K562 (cell line): Measurements from ENCODE around the gene KCTD19. TPM values are rescaled to one million over a fixed set of nuclear protein-coding genes. Genes with fewer than 3 reads are reported as not detected.
A peak's percentile ranks its signal among the peaks of the same experiment; 100 is the strongest.

Experiments used
- AFF4 ChIP-seq: sonication (generic); formaldehyde crosslinking; IDR thresholded peaks from 2 replicates; pipeline ENCODE4 v1.8.0; 2023; ENCODE audit warnings: mild to moderate bottlenecking, missing genetic modification reagents
- CC2D1A ChIP-seq: fragments of 450-650 bp; IDR thresholded peaks from 2 replicates; pipeline ENCODE4 v1.6.1; 2017; ENCODE audit warnings: mild to moderate bottlenecking
- CUX1 ChIP-seq: fragments of 200-800 bp; sonication (Bioruptor generic); IDR thresholded peaks from 2 replicates; pipeline ENCODE4 v1.6.1; 2016; ENCODE audit warnings: missing genetic modification characterization, missing compliant biosample characterization
- FOXO4 ChIP-seq: fragments of 450-650 bp; formaldehyde crosslinking; IDR thresholded peaks from 2 replicates; pipeline ENCODE4 v1.4.0; 2020; ENCODE audit warnings: mild to moderate bottlenecking, moderate library complexity
- HDAC1 ChIP-seq, 2 experiments: fragments of 450-650 bp; IDR thresholded peaks; 2 replicates each; pipeline ENCODE4 v1.6.1; 2016 to 2017; ENCODE audit warnings: inconsistent platforms in 1 of 2, mild to moderate bottlenecking in 1 of 2, moderate library complexity in 1 of 2
- KAT2B ChIP-seq: IDR thresholded peaks from one replicate; pipeline ENCODE4 v1.6.1; 2012; ENCODE audit warnings: low read depth, mild to moderate bottlenecking, control low read depth, inconsistent platforms, low read length, moderate library complexity
- LCOR ChIP-seq: sonication (generic); formaldehyde crosslinking; IDR thresholded peaks from 2 replicates; pipeline ENCODE4 v1.8.0; 2022; ENCODE audit warnings: mild to moderate bottlenecking, missing genetic modification reagents
- NFE2 ChIP-seq: IDR thresholded peaks from 2 replicates; pipeline ENCODE4 v1.6.1; 2014; ENCODE audit warnings: antibody characterized with exemption, low read depth
- PTRF ChIP-seq: fragments of 450-650 bp; IDR thresholded peaks from 2 replicates; pipeline ENCODE4 v1.6.1; 2016; ENCODE audit warnings: mild to moderate bottlenecking, missing genetic modification characterization, missing compliant biosample characterization
- SRSF1 ChIP-seq: fragments of 200-400 bp; formaldehyde crosslinking; IDR thresholded peaks from 2 replicates; pipeline ENCODE4 v1.6.1; 2017; ENCODE audit warnings: mild to moderate bottlenecking, low read depth, low read length, moderate library complexity
- TAF15 ChIP-seq: fragments of 200-400 bp; formaldehyde crosslinking; IDR thresholded peaks from 2 replicates; pipeline ENCODE4 v1.6.1; 2017; ENCODE audit warnings: mild to moderate bottlenecking, low read depth, low read length, moderate library complexity
- ZNF24 ChIP-seq: fragments of 450-650 bp; IDR thresholded peaks from 2 replicates; pipeline ENCODE4 v1.6.1; 2016
- ZNF586 ChIP-seq: fragments of 450-650 bp; formaldehyde crosslinking; conservative IDR thresholded peaks from 2 replicates; pipeline ENCODE4 v1.4.0; 2020; ENCODE audit warnings: mild to moderate bottlenecking, moderate library complexity
- polyA plus RNA-seq, 8 experiments: library from polyadenylated mRNA; depleted of rRNA in 4 of 8; stranded (reverse) in 5 of 8; unstranded in 3 of 8; fragments of >200 nt; fragmentation: Nextera tagmentation in 2 of 8; fragmentation: Illumina TruSeq in 1 of 8; extraction: Ambion mirVana in 2 of 8; extraction: Trizol in 1 of 8; gene quantifications; 2 replicates each; pipeline versions ENCODE4 v1.2.1 to v1.2.3, GENCODE V29; 2011 to 2014; ENCODE audit warnings: inconsistent platforms in 1 of 8, missing spikeins in 1 of 8
- total RNA-seq, 7 experiments: library from RNA; depleted of rRNA in 6 of 7; stranded (reverse); fragments of >200 nt in 6 of 7; fragmentation: Illumina TruSeq in 2 of 7; extraction: Trizol in 2 of 7; gene quantifications; 2 replicates each; pipeline versions ENCODE4 v1.2.1 to v1.2.3, GENCODE V29; 2011 to 2021; ENCODE audit warnings: low replicate concordance in 1 of 7
- TF ChIP-seq, protein P1 (sequence below): sonication (generic); formaldehyde crosslinking; IDR thresholded peaks from 2 replicates; pipeline ENCODE4 v1.9.0; 2022; ENCODE audit warnings: mild to moderate bottlenecking, missing genetic modification reagents
- TF ChIP-seq, protein P2 (sequence below): fragments of 450-650 bp; IDR thresholded peaks from 2 replicates; pipeline ENCODE4 v1.6.1; 2017; ENCODE audit warnings: antibody characterized with exemption

Gene KCTD19
- total and polyA plus RNA-seq, 9 of the 15 experiments (the other 6 are each of a cell fraction or from before 2014, with no cell fraction given) = 0.03 to 0.91 (median 0.22) TPM; not detected in 2

DNA sequence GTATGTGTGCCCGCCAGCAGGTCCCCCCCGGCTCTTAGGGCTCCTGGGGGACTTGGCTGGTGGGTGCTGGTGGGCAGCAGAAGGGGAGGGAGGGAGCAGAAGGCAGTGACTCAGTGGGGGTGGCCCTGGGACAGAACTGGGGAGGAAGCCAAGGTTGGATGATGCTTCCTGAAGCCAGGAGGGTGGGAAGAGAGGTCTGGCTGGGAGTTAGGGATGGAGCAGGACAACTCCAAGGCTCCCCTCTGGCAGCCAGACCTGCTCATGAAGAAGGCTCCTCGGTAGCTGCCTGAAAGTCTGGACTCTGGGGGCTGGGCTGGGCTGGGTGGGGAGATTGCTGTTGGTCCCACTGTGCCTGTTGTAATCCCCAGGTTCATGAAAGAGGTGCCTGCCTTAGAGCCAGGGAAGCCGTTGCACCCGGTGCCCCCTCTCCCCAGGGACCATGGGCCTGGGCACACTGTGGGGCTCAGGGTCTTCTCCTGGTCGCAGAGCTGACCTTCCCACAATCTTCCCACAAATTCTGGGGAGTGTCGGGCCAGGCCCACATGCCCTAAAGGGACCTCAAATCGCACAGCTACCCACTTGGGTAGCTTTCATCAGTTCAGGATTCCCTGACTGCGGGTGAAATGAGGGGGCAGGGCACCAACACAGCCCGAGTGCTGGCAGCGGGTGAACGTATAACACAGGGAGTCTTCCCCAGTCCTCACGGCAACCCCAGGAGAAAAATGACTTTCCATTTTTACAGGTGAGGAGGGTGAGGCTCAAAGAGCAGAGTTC lies 48.4 kb downstream of the KCTD19 start (continued):
- TF ChIP-seq CUX1 = no peak
- peak; percentile 62 for TF ChIP-seq CC2D1A
- TF ChIP-seq, protein P1, sequence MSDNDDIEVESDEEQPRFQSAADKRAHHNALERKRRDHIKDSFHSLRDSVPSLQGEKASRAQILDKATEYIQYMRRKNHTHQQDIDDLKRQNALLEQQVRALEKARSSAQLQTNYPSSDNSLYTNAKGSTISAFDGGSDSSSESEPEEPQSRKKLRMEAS = no peak
- no peak for TF ChIP-seq LCOR (CRISPR knock-in tag)
- no peak for TF ChIP-seq AFF4 (CRISPR knock-in tag)
- TF ChIP-seq NFE2 = peak; percentile 43; the same call in 1 of the 2 replicates
- no peak for TF ChIP-seq PTRF (tag)
- TF ChIP-seq TAF15 = no peak
- no peak for TF ChIP-seq ZNF586
- no peak for TF ChIP-seq HDAC1 (IDR thresholded peaks at IDR 0.05)
- TF ChIP-seq, protein P2, sequence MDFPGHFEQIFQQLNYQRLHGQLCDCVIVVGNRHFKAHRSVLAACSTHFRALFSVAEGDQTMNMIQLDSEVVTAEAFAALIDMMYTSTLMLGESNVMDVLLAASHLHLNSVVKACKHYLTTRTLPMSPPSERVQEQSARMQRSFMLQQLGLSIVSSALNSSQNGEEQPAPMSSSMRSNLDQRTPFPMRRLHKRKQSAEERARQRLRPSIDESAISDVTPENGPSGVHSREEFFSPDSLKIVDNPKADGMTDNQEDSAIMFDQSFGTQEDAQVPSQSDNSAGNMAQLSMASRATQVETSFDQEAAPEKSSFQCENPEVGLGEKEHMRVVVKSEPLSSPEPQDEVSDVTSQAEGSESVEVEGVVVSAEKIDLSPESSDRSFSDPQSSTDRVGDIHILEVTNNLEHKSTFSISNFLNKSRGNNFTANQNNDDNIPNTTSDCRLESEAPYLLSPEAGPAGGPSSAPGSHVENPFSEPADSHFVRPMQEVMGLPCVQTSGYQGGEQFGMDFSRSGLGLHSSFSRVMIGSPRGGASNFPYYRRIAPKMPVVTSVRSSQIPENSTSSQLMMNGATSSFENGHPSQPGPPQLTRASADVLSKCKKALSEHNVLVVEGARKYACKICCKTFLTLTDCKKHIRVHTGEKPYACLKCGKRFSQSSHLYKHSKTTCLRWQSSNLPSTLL = no peak
- TF ChIP-seq FOXO4 = no peak
- TF ChIP-seq SRSF1 = no peak
- TF ChIP-seq ZNF24 = no peak
- no peak for TF ChIP-seq KAT2B
